SKM-1 (cell line): ENCODE results near the gene AFDN.

Source experiments
- DNase-seq: peaks from one replicate; lab custom pipeline; 2025; ENCODE audit not compliant: unreplicated experiment; lab: John Stamatoyannopoulos, UW

The AFDN gene

DNA sequence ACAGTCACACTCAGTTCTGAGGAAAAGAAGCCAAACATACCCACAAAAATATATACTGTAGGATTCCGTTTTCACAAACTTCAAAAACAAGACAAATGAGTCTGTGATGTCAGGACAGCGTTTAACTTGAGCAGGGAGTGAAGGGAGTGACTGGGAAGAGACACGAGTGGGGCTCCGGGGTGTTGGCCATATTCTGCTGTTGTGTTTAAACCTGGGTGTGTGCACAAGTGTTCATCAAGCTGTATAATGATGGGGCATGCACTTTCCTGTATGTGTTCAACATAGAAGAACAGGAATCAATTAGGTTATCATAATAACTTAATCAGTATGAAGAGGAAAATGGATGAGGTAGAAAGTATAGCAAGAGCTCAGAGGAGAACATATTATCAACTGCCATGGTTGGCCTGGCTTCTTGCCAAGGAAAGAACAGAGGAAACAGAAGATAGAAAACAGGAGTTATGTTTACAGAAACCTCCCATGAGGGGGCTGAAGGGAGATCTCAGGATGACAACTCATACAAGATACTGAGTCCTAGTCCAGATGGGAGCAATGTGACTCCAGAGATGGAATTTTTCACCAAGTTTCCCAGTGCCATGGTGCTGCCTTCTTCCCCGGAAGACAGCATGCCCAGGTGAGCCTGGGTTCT lies 15.1 kb upstream of the AFDN start:
- DNase-seq: no peak

DNA sequence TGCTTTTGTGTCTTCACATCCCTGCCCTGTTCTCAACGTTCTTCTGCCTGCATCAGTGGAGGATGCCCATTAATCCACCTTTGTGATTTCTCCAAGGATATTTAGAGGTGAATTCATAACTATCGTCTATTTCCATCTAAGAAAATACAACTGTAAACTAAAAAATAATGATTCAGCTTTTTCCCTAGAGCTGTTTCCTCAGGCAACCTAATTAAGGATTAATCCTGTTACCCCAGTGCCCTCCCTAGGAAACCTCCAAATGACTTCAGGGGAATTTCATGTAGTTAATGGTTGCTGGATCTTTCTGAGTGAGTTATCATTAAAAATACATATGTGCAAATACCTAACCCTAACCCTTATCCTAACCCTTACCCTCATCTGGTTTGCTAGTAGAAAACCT lies 14.6 kb upstream of the AFDN start:
- no peak for DNase-seq

DNA sequence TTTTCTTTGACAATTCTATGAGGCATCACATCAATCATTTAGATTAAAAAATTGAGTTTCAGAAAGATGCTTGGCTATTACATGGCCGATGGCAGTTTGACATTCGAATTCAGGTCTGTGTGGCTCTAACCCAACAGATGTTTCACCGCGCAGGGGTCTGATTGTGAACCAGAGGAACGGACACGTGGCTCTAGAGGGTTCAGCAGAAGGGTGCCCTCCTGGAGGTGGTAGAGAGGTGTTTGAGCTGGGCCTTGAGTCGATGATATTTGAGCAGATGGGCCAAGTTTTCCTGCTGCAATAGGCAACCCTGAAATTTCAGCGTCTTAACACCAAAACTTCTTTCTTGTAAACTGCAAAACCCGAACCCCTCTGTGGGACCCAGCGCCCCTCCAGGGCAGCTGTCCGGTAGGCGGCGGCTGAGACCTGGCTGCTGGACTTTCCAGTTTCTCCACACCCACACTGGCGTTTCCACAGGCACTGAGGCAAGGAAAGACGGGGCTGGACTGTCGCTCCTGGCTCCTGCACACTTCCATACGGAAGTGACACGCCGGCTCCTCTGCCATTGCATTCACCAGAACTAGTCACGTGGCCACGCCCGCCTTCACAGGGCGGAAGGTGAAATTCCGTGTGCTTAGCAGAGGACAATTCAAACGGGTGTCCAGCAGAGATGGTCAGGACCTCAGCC lies 11.3 kb upstream of the AFDN start:
- DNase-seq: no peak

- DNase-seq: no peak
Observed at GRCh38 chr6:167817016-167817415, 9.7 kb upstream of the AFDN start.

DNA sequence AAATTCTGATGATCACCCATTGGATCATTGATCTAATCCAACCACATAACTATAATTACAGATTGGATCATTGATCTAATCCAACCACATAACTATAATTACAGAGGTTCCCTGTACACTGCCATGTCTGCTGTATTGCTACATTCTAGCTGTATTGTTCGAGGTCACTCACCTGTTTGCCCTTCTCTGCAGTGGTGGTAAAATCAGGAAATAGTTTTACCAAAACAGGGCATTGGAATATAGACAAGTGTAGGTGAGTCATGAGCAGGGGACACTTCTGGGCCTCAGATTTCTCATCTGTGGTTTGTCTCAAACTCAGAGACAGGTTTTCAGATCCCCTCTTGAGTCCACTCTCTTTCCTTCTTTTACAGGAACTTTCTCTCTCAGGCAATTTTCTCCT lies 9.0 kb upstream of the AFDN start:
- no peak for DNase-seq

DNA sequence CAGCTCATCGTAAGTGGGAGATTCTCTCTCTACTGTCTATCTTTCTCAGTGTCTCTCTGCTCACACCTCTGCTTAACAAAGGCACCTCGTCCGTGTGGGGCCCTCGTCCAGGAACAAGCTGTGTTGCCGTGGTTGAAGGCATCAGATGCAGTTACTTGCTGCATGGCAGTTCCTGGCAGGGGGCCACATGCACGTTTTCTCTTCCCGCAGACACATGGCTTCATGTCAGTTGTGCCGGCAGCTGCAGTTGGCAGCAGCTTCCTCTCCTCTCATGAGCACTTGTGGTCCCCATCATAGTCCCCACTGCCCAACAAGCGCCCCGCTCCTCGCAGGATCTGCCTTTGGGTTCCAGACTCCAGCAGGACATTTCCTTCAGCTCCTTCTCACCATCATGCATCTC lies 7.1 kb upstream of the AFDN start:
- DNase-seq: no peak

DNA sequence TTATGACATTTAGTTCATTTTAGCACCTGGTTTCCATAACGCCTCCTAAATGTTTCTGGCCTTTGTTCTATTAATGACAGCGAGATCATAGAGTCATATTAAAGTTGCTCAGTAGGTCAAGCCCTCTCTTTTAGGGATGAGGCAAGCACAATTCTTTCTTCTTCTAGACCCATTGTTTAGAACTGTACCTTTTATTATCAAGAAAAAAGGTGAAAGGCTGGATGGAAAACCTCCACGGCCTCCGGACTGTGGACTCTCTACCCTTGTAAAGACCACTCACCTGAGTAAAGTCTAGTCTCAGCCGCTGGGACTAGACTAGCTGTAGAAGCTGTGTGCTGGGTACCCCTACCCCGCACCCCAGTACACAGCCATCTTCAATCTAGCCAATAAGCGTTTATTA lies 6.0 kb upstream of the AFDN start:
- no peak for DNase-seq

DNA sequence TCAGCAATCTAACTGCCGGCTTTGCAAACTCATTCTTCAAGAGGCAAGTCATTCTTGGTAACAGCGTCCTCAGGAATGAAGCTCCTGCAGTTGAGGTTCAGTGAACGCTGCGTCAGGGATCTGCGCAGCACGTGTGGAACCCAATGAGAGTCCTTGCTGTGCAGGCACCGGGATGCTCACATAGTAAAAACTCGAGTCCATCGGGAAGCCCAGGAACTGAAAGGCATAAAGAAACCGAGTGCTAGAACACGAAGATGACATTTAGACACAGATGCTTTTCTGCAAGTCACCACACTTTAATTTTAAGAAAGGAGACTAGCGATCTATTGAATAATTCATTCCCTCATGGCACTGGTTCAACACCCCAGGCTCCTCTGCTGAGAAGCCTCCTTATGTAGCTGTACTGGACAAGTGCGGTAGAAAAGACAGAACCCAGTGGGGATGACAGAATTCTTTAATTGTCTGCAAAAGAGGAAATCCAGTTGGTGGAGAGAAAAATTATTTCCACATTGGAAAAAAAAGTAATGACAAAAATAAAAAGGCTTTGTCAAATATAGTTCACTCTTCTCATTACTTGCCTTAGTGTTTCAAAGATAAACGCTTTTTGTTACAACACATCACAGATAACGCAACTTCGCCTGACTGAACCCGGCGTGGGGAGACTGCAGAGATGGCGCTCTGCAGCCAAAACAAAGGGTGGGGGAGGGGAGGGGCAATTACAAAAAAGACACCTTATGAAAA lies 1.9 kb upstream of the AFDN start:
- DNase-seq: no peak

GRCh38 chr6:167825332-167826229 lies 1.1 kb upstream of the AFDN start:
- no peak for DNase-seq

DNA sequence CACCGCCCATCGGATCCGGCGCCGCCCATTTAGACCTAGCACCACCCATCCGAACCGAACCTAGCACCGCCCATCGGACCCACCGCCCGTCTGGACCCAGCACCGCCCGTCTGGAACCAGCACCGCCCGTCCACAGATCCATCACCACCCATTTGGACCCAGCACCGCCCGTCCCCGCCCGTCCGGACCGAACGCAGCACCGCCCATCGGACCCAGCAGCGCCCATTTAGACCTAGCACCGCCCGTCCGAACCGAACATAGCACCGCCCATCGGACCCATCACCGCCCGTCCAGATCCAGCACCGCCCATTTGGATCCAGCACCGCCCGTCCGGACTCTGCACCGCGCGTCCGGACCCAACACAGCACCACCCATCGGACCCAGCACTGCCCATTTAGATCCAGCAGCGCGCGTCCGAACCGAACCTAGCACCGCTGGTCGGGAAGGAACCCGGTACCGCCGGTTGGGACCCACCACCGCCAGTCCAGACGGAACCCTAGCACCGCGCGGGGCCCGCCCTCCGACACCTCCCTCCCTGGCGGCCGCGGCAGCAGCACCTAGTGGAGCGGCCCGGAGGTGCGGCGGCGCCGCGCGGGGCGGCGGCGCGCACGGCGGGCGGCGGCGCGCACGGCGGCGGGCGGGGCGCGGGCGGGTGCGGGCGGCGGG lies 348 bp upstream of the AFDN start:
- DNase-seq: no peak

DNA sequence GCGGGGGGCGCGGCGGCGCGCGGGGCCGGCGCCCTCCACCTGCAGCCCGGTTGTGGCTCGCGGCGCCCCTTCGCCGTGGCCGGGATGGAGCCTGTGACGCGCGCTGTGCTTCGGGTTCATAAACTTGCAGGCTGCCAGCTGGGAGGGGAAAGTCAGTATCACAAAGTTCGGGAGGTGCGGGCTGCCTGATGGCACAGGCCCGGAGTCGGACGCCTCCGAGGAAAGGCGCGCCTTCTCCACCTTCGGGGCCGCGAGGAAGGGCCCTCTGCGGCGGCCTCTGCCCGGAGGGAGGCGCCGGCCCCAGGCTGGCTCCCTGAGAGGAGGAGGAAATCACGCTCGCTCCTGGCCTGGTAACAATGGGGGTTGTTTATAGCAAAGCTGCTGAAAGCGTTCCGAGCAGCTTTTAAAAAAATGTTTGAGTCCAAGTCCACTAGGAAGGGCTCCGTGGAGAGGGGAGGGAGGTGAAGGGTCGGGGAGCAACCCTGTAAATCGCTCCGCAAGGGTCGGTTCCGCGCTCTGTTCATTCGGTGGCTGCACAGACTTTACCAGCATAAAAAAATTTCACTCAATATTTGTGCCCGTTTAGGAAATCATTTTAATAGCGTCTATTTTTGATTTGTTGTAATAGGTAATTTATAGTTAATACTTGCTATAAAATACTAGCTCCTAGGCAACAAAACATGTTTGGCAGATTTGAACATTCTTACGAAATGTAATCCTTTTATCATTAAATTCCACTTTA lies 1.0 kb downstream of the AFDN start:
- DNase-seq: no peak

DNA sequence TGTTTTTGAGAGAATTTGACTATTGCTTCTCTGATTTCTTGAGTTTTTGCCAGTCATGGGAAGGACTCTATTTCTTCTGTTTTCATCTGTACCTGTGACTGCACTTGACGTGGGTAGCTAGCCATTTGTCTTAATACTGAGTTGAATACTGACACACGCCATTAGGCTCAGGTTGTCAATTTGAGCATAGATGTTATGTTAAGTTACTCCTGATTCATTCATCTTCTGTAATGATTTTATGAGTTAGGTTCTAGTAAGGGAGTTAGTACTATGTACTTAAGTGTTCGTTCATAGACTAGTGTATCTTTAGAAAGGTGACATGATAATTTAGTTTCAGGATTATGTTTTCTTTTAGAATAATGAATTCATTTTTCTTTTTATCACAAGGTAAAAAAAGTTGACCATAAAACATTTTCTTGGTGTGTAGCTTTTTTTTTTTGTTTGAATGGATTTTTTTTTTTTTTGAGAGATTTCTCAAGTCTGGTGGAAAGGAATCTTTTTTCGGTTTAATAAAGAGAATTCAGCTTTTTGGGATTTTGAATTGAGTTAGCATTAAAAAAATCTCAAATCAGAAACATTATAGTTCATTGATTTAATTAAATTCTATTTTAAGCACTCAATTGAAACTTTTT lies 1.7 kb downstream of the AFDN start:
- DNase-seq: no peak

GRCh38 chr6:167829513-167829912 lies 2.8 kb downstream of the AFDN start:
- no peak for DNase-seq

GRCh38 chr6:167831281-167831828 lies 4.6 kb downstream of the AFDN start:
- DNase-seq: no peak

DNA sequence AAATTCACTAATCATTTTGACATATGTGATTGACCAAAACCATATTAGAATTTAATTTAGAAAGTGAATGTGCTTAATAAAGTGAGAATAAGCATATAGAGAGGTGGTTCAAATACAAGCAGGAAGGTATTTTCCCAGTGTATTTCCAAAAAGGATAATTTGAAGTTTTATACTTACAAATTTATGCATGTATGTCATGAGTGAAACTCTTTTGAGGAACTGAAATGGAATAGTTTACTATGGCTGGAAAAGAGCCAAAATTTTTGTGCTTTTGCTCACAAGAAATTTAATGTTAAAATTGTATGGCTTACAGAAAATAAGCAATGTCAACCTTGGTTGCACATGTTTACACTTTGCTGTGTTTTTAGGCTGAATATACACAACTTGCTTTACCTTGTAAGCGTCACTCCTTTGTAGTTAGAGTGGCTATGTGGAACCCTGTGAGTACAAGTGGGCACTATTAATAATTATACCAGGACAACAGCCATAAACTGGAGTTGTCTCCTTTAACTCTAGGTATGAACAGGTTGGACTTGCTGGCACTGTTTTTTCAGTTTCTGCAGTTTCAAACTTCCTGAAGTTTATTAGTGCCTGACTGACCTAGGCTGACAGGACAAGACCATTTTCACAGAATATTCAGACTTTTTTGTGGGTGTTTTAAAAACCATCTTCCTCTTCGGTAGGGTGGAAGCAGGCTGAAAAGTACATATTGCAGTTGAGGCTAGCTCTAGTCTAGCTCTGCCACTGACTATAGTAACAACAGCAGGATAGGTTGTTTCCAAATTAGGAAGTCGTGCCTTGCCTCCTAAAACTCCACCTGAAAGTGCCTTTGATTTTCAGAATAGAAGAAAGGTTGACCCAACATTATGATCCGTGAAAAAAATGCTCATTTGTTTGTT lies 6.0 kb downstream of the AFDN start:
- DNase-seq: no peak

GRCh38 chr6:167833396-167833763 lies 6.7 kb downstream of the AFDN start:
- no peak for DNase-seq

DNA sequence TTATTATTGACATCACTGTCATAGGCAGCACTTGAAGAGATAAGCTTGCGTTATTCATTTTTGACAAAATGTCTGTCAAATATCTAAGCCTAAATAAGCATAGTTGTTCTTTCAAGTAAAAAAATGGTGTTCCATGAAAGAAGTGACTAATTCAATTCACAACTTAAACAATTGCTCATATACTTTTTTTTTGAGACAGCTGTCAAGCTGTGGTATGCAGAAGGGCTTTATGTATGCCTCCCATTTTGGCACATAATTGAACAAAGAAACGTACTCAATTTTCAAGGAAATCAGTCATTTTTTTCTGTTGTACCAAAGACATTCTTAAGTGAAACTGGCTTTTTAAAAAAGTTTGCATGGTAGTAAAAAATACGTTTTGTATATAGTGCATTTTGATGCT lies 8.5 kb downstream of the AFDN start:
- DNase-seq: no peak

GRCh38 chr6:167836721-167837120 lies 10.0 kb downstream of the AFDN start:
- DNase-seq: no peak
